GM18870 (cell line): Measurements from ENCODE around the gene MANF.

Experiments
- ATAC-seq: cut with Tn5 transposase; IDR thresholded peaks from one replicate; pipeline ENCODE4 v1.9.1; 2021; ENCODE audit warnings: moderate library complexity; ENCODE audit not compliant: unreplicated experiment

The MANF gene

GRCh38 chr3:51426921-51427320 is 41.8 kb downstream of the MANF start:
- ATAC-seq = no peak

DNA sequence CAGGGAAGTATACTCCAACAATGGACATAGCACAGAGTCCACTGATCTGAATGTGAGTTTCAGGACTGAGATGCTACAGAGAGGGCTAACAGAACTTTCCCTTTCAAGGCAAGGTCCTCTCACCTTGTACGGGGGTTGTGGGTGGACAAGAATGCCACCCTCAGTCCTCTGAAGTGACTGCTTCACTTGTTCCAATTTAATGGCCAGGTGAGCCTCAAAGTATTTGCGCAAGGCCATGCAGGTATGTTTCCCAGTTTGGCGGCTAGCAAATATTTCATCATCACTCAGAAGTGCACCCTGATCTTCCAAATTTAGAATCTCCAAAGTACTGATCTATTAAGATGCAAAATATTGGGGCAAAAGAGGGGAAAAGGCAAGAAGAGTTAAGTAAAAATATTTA is 44.0 kb downstream of the MANF start:
- no peak for ATAC-seq

- no peak for ATAC-seq
These were observed 49.0 kb downstream of the MANF start for GRCh38 chr3:51434110-51434509.

DNA sequence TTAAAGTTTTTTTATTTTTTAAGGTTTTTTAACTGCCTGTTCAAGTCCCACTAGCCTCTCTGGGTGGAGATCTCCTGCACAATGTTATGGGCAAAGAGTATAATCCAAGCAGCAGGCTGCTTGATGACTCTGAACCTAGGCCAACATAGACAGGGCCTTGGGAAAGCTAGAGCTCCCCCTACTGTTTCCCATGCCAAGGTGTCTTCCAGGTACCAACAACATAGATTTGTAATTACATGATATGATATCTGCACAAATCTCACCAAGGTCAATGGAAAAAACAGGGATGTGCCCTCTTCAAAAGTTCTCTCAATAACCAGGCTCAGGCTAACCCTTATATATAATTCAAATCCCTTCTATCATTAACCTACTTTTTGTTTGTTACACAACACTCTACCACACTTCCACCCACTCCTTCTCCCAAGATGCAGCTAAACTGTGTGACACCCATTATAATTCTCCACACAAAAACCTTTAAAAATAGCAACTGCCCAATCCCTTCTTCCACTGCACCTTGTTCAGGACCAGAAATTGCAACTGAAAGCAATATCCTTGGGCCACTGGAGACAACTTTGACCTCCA is 49.7 kb downstream of the MANF start:
- no peak for ATAC-seq

GRCh38 chr3:51436998-51437639 is 52.0 kb downstream of the MANF start:
- ATAC-seq = no peak
